DND-41 (cell line): Measurements from ENCODE around the gene FADS6.

Experiments used
- ATAC-seq: fragments of 200-7000 bp; cut with Tn5 transposase; 3 replicates; pipeline ENCODE4 v1.9.1; 2021; ENCODE audit warnings: low read depth; ENCODE audit not compliant: insufficient read depth
- DNase-seq: peaks from one replicate; pipeline ENCODE4 v3.0.0-alpha.2; 2020
- H2AFZ ChIP-seq: 2 replicates; pipeline ENCODE4 v1.6.0; 2012; ENCODE audit warnings: low read depth, low read length
- H3K27ac ChIP-seq: 2 replicates; pipeline ENCODE4 v1.5.1; 2012; ENCODE audit warnings: low read length, inconsistent platforms
- H3K27me3 ChIP-seq: fragments of 200-600 bp; sonication (generic); 2 replicates; pipeline ENCODE4 v1.6.0; 2012; ENCODE audit warnings: low read length, mild to moderate bottlenecking, inconsistent platforms; ENCODE audit not compliant: insufficient read depth, poor library complexity
- H3K36me3 ChIP-seq: 2 replicates; pipeline ENCODE4 v1.5.1; 2012; ENCODE audit warnings: low read length, inconsistent platforms; ENCODE audit not compliant: insufficient read depth
- H3K4me1 ChIP-seq: 2 replicates; pipeline ENCODE4 v1.5.1; 2012; ENCODE audit warnings: mild to moderate bottlenecking, low read length; ENCODE audit not compliant: insufficient read depth
- H3K4me2 ChIP-seq: 2 replicates; pipeline ENCODE4 v1.6.0; 2012; ENCODE audit warnings: mild to moderate bottlenecking, moderate library complexity, low read length, inconsistent platforms; ENCODE audit not compliant: insufficient read depth
- H3K4me3 ChIP-seq, 2 experiments: fragments of 200-600 bp in 1 of 2; shearing (Covaris generic) in 1 of 2; 2 replicates each; pipeline ENCODE4 v1.5.1; 2012 to 2016; ENCODE audit warnings: inconsistent platforms in 2 of 2, low read length in 2 of 2, mild to moderate bottlenecking in 2 of 2, low read depth in 1 of 2, moderate library complexity in 1 of 2
- H3K79me2 ChIP-seq: 2 replicates; pipeline ENCODE4 v1.6.0; 2012; ENCODE audit warnings: low read length, inconsistent platforms; ENCODE audit not compliant: insufficient read depth
- H3K9ac ChIP-seq: 2 replicates; pipeline ENCODE4 v1.6.0; 2012; ENCODE audit warnings: low read depth, mild to moderate bottlenecking, inconsistent platforms, low read length, moderate library complexity
- H3K9me3 ChIP-seq: 2 replicates; pipeline ENCODE4 v1.5.1; 2012; ENCODE audit warnings: low read length, moderate library complexity, mild to moderate bottlenecking, inconsistent platforms; ENCODE audit not compliant: insufficient read depth, severe bottlenecking
- H4K20me1 ChIP-seq: 2 replicates; pipeline ENCODE4 v1.6.0; 2012; ENCODE audit warnings: low read length; ENCODE audit not compliant: insufficient read depth
- CTCF ChIP-seq: IDR thresholded peaks from 2 replicates; pipeline ENCODE4 v1.5.1; 2012; ENCODE audit warnings: borderline replicate concordance, low read length, moderate library complexity, mild to moderate bottlenecking; ENCODE audit not compliant: poor library complexity, severe bottlenecking; ENCODE audit errors: extremely low read depth
- EZH2 ChIP-seq: IDR thresholded peaks from 3 replicates; pipeline ENCODE4 v1.6.1; 2012; ENCODE audit warnings: borderline replicate concordance, low read depth, mild to moderate bottlenecking, moderate library complexity, low read length, inconsistent platforms; ENCODE audit not compliant: severe bottlenecking

The FADS6 gene

GRCh38 chr17:74836191-74836590 lies 57.2 kb downstream of the FADS6 start:
- no peak for DNase-seq
- H3K27me3 ChIP-seq, result no peaks in the 10 kb centered on the region
- TF ChIP-seq CTCF, result no peak
- no peak for TF ChIP-seq EZH2

GRCh38 chr17:74833501-74834377 lies 59.7 kb downstream of the FADS6 start:
- Histone ChIP-seq H3K4me2 (no peak overlapping the region), H3K27me3 (no peaks in the 10 kb centered on the region), H2AFZ (no peak overlapping the region), H4K20me1 (peaks cover 10% of the 10 kb centered on the region), H3K9ac (no peak overlapping the region), H3K4me1 (no peaks in the 10 kb centered on the region), H3K79me2 (no peaks in the 10 kb centered on the region), H3K36me3 (peaks cover 16% of the 10 kb centered on the region), H3K9me3 (no peaks in the 10 kb centered on the region), H3K4me3 (no peak overlapping the region), H3K27ac (no peak overlapping the region)
- TF ChIP-seq EZH2 (no peak), CTCF (no peak)
- ATAC-seq, result peak; percentile 70
- DNase-seq, result peak; percentile 23

More at GRCh38 chr17:74836191-74836590, 57.2 kb downstream of the FADS6 start:
- Histone ChIP-seq H4K20me1 (peaks cover 13% of the 10 kb centered on the region), H3K36me3 (peaks cover 16% of the 10 kb centered on the region), H3K4me2 (no peak overlapping the region), H3K9ac (no peak overlapping the region), H3K9me3 (no peaks in the 10 kb centered on the region), H3K4me1 (no peaks in the 10 kb centered on the region), H2AFZ (no peak overlapping the region), H3K27ac (no peak overlapping the region), H3K79me2 (no peaks in the 10 kb centered on the region), H3K4me3 (no peak overlapping the region)
- ATAC-seq, result no peak

- Histone ChIP-seq H3K79me2 (no peaks in the 10 kb centered on the region), H3K4me3 (no peak overlapping the region), H3K4me2 (no peak overlapping the region), H3K36me3 (peaks cover 16% of the 10 kb centered on the region), H3K9me3 (no peaks in the 10 kb centered on the region), H3K9ac (no peak overlapping the region), H3K27me3 (no peaks in the 10 kb centered on the region), H3K4me1 (no peaks in the 10 kb centered on the region), H3K27ac (no peak overlapping the region), H4K20me1 (peaks cover 10% of the 10 kb centered on the region), H2AFZ (no peak overlapping the region)
- ATAC-seq, result no peak
- no peak for TF ChIP-seq EZH2
- TF ChIP-seq CTCF, result no peak
- DNase-seq, result no peak
These were observed 61.0 kb downstream of the FADS6 start for GRCh38 chr17:74832421-74832820.
